ENCODE data around the gene CUX1.
"Not testable (repeated sequence)": the region's sequence is repeated elsewhere in the genome, so short reads cannot be mapped to it uniquely, and the experiment has no call there.

CUX1 gene

DNA sequence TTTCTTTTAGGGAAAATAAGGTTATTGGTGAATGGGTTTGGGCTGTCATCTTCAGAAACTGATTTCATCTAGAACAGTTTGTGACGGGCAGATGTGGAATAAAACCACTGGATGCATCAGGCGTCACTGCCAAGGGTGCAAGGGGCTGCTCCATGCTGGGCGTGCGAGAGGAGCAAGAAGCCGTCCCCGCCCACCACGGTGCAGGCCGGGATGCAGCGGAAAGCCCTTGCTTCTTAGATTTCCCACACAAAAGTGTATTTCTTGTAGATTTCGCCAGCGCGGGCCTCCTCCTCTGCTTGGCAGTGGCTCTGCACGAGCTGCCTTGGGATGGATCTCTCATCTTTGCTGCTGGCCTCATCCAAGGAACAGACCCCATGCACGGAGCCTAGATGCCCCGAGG lies 189.3 kb downstream of the CUX1 start:
- no peak for DNase-seq (ENCODE audit: low read depth in 3 of 3)

DNA sequence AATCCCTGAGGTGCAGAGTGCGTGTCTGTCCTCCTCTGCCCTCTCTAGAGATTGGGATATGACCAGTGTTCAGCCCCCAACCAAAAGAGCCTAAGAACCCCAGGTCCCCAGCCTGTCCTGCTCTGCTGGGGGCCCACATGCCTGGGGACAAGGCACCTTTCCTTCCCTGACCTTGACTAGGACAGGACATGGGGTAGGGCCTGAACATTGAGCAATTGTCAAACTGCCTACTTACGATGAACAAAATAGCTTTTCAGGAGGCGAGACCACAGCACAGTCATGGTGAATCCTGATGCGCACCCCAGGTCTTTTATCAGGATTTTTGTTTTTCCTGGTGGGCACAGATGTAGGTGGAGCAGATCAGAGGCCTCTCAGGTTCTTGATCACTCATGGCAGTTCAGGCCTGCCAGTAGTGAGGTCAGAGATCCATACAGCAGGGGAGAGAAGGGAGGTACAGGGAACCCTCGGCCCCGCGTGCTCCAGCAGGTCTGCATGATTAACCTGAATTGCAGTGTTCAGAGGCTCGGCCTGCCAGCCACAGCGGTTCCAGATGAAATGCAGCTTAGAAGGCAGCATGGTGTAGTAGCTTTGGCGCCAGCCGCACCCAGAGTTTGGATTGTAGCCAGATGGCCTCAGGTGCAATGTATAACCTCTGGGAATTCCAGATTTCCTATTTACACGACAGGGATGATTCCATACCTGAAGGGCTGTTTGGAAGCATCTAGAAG lies 191.3 kb downstream of the CUX1 start:
- no peak for DNase-seq (ENCODE audit: low read depth in 3 of 3)

DNA sequence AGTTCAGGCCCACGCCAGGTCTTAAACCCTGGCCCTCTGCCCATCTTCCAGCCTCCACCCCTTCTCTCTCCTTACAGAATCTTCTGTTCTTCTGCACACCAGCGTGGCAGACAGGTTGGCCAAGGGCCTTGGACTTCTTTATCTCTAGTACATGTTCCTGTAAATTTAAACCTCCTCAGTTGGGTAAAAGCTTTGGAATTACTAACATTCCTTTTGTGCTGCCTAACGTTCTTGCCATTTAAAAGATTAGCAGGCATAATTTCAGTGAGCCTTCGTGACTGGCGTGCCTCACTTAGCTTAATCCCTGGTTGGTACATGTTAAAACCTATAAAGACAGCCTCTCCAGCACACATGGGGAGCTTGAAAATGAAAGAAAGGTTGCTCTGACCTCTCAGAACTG lies 192.2 kb downstream of the CUX1 start:
- no peak for DNase-seq (ENCODE audit: low read depth in 3 of 3)

DNA sequence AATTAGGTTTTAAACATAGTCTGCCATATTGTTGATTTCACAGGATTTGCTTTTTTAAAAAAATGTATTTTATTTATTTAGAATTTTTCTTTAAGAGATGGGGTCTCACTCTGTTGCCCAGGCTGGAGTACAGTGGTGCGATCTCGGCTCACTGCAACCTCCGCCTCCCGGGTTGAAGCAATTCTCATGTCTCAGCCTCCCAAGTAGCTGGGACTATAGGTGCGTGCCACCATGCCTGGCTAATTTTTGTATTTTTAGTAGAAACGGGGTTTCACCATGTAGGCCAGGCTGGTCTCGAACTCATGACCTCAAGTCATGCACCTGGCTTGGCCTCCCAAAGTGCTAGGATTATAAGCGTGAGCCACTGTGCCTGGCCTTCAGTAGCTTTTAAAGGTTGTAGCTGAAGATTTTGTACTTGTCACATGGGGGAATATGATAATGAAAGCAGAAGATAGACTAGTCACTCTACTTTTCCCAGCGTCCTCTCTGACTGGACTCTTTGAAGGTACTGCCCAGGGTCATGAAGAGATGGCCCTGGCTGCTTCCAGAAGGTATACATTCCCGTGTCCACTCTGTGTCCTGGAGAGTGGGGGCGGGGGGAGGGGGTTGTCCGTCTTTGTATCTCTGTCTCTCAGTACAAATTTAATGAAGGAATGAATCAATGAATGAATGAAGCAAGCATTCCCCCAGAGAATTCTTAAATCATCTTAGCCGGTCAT lies 194.8 kb downstream of the CUX1 start:
- DNase-seq (ENCODE audit: low read depth in 3 of 3), result not testable (repeated sequence)

DNA sequence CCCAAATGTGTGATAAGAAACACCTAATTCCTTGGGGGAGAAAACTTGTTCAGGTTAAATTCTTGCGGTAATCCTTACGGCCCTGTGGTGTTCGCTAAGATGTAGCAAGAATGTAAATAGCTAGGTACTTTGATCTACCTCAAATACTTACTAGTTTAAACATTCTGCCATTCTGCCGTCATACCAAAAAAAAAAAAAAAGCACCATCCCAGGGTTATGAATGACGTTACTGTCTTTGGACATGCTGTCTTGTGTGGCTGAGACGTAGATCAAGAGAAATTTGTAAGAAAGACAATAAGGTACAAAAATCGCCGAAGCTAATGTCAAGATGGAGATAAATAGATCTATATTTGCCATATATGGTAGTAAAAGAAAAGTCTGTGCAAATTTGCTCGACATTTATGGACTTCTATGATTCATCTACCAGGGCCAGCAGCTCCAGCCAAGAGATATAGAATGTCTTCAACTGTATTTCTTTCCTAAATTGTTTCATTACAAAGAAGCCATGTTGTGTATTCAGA lies 195.6 kb downstream of the CUX1 start:
- no peak for DNase-seq (ENCODE audit: low read depth in 3 of 3)

DNA sequence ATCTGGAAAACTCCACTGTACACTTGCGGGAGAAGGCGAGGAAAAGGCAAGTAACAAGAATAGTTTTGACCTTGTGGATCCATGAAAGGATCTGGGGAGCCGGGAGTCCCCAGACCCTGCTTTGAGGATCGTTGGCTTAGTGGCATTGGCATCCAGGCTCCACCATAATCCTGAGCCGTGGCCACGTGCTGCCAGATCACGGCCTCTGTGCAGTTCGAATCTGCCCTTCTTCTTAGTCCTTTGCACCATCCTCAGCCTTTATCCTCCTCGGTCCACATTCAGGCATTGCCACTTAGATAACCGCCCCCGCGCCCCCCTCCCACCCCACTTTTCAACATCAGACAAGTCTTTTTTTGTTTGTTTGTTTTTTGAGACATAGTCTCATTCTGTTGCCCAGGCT lies 201.4 kb downstream of the CUX1 start:
- no peak for DNase-seq (ENCODE audit: low read depth in 3 of 3)

DNA sequence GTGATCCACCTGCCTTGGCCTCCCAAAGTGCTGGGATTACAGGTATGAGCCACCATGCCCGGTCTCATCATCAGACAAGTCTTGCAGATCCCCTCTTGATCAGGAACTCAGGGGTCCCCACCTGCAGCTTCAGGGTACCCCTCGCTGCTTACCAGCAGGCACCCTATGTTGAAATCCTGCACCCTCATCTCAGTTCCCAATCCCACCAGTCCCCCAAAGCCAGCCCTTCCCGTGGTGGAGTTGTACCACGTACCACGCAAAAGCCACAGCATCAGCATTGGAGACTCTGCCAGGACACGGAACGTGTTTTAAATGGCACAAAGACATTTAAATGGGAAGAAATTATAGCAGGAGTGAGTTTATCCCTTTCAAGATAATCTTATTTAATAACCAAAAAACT lies 202.0 kb downstream of the CUX1 start:
- no peak for DNase-seq (ENCODE audit: low read depth in 3 of 3)

DNA sequence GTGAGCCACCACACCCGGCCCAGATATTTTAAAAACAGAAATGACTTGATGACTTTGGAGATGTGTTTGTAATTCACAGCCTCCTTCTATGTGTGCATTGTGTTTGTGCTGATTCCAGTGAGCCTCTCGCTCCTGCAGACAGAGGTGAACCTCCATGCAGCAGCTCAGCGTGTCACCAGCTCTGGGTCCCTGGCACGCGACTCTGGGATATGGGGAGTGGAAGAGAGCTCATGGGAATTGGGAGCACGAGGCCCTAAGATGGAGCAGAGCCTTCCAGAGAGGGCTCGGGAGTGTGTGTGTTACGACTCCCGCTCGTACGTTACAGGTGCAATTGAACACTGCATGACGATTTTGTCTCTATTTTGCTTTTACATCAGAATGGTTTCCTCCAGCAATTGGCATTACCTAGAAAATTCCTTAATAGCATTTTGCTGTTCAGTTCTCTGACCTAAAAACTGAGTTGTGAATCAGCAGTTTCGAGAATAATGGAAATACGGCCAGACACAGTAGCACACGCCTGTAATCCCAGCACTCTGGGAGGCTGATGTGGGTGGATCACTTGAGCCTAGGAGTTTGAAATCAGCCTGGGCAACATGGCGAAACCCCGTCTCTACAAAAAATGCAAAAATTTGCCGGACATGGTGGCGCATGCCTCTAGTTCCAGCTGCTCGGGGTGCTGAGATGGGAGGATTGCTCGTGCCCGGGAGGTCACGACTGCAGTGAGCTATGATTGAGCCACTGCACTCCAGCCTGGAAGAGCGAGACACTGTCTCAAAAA lies 204.6 kb downstream of the CUX1 start:
- no peak for DNase-seq (ENCODE audit: low read depth in 3 of 3)

DNA sequence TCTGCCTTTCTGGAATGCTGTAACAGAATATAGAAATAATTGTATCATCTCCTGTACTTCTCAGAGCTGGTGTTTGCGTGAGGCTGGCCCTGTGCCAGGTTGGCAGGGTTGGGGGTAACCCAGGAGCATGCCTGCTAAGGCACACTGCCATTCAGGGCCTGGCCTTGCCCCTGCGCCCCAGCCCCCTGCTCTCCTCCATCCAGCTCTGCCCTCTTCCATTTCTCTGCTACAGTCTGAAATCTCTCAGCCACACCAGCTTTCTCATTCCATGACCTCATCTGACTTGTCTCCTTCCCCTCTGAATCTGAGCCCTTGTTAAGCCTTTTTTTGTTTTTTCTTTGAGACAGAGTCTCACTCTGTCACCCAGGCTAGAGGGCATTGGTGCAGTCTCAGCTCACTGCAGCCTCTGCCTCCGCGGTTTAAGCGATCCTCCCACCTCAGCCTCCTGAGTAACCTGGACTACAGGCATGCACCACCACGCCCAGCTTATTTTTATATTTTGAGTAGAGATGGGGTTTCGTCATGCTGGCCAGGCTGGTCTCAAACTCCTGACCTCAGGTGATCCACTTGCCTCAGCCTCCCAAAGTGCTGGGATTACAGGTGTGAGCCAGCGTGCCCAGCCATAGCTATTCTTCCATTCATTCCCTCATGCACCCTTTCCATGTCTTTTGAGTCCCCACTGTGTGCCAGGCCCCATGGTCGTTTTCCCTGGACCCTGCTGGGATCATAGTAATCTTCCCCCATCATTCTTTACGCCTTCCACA lies 206.8 kb downstream of the CUX1 start:
- no peak for DNase-seq (ENCODE audit: low read depth in 3 of 3)

DNA sequence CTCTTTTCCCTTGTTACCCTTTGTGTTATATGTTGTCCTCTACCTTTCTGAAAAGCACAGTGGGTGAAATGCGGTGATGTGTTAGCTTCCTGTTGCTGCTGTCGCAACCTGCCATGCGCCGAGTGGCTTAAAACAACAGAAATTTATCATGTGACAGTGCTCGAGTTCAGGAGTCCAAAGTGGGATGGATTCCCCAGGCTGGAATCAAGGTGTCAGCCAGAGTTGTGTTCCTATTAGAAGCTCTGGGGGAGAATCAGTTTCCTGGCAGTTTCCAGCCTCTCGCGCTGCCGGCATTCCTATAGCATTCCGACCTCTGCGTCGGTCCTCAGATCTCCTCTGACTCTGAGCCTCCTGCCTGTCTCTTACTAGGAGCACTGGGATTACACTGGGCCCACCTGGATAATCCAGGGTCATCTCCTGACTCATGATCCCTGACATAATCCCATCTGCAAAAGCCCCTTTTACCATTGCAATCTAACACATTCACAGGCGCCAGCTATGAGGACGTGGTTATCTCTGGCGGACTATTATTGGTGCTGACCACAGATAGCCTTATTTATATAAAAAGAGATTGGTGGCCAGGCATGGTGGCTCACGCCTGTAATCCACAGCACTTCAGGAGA lies 207.5 kb downstream of the CUX1 start:
- no peak for DNase-seq (ENCODE audit: low read depth in 3 of 3)

DNA sequence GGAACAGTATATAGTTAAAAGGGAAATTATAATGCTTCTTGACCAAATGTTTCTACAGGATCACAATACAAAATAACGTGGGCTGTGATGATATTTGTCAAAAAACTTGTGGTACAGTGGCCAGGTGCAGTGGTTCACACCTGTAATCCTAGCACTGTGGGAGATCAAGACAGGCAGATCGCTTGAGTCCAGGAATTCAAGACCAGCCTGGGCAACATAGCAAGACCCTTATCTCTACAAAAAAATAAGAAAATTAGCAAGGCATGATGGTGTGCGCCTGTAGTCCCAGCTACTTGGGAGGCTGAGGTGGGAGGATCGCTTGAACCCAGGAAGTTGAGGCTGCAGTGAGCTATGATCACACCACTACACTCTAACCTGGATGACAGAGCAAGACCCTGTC lies 208.4 kb downstream of the CUX1 start:
- not testable (repeated sequence) for DNase-seq (ENCODE audit: low read depth in 3 of 3)

DNA sequence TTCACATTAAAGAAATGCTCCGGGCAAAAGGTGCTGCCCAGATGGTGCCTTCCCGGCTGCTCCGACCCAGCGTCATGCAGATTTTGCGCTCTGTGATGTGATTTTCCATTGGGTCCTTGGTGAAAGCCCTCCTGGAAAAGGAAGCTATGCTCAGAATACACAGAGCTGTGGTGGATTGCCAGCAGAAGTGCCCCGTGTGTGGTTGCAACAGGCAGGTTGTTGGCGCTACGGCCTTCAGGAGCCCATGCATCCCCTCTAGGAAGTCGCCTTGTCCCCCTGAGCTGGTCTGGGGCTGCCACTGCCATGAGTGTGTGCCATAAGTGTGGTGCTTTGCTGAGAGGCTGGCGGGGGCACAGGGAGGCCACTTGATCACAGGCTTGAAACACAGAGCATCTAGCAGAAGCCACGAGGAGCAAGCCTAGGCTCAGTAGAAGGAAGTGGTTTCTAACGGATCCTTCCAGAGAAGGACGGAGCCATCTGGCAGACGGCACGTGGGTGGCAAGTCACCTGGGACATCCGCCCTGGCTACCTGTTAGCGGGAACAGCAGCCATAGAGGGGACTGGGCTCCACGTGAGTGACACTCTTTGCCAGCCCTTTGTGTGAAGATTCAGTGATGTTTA lies 210.9 kb downstream of the CUX1 start:
- peak in 1 of 3 experiments; percentile 3 for DNase-seq (ENCODE audit: low read depth in 3 of 3)

DNA sequence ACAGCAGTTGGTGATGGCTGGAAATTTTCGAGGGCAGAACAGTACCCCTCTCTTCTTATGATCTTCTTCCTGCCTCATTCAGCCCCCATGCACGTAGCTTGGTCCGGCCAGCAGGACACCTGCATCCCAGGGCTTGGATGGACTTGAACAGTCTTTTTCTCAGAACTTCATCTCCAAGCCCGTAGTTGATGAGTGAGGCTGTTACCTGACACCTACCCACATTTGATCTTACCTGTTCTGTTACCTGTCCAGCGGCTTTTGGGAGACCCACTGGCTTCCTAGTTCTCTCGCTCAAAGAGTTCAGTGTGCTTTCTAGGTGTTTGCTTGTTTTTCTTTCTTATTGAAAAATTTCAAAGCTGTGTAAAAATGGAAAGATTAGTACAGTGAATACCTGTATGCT lies 212.2 kb downstream of the CUX1 start:
- DNase-seq (ENCODE audit: low read depth in 3 of 3), result no peak

DNA sequence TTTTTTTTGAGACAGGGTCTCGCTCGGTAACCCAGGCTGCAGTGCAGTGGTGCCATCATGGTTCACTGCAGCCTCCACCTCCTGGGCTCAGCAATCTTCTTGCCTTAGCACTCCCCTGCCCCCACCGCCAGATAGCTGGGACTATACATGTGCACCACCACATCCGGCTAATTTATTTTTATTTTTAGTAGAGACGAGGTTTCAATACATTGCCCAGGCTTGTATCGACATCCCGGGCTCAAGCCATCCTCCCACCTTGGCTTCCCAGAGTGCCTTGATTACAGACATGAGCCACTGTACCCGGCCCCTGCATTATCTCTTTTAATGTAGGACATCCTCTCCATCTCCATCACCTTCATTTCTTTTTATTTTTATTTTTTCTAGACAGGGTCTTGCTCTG lies 213.3 kb downstream of the CUX1 start:
- DNase-seq (ENCODE audit: low read depth in 3 of 3), result no peak

DNA sequence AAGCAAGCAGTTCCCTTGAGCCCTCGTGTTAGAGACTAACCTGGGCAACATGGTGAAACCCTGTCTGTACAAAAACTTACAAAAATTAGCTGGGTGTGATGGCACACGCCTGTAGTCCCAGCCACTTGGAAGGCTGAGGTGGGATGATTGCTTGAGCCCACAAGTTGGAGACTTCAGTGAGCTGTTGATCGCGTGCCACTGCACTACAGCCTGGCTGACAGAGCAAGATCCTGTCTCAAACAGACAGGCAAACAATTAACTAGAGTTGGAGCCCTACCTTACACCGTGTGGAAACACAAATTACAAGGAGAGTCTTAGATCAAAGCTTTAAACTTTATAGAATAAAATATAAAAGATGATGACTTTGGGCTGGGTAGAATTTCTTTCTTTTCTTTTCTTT lies 219.5 kb downstream of the CUX1 start:
- DNase-seq (ENCODE audit: low read depth in 3 of 3), result no peak

DNA sequence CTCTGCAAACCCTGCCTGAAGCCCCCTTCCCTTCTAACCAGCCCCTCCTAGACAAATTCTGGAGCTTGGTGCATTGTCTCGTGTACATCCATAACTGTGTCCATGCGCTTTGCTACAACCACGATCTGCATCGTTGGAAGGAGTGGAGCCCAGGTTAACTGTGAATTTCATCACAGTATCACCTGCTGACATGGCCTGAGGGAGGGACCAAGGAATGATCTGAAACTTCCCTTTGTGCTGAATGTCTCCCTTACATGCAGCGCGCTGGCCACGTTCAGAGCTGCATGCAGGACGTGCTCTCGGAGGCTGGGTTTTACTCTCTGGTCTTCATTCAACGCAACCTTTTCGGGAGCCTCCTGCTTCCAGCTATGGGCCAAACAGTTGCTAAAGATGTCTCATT lies 222.3 kb downstream of the CUX1 start:
- no peak for DNase-seq (ENCODE audit: low read depth in 3 of 3)

DNA sequence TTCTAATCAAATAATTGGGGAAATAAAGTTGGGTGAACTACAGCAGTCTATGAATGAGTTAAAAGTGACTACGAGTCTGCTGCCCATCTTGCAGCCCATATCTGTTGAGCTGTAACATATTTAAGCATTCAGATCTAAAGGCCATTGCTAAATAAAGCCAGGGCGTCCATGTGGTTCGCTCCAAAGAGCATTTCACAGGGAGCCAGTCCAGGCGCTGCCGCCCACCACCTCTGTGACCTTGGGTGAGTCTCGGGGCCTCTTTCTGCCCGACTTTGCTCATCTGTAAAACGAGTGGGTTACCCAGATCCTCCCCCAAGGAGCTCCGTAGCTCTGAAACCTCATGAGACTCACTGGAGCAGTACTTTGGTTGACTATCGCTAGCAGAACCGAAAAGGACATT lies 223.1 kb downstream of the CUX1 start:
- DNase-seq (ENCODE audit: low read depth in 3 of 3), result no peak

DNA sequence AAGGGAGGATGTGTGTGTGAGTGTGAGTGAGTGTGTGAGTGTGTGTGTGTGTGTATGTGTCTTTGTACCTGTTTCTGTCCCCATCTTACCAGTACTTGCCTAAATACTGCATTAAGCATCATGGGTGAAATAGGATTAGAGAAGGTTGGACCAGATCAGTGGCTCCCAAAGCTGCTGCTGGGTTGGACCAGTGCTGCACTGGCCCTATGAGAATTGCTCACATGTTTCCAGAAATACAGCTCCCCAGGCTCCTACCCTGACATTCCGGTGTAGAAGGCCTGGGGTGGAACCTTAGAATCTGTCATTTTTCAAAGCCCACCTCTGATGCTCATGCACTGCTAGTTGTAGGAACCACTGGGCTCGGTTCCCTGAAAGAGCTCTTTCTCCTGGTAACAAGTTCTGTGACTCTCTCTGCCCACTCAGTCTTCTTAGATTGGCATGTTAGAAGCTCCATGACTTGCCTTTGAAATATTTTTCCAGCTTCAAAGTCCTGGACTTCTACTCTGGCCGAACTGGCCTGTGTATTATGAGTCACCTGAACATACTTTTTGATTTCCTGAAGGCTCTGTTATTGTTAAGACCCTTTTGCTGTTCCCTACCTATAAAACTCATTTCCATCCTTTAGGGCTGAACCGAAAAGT lies 224.7 kb downstream of the CUX1 start:
- no peak for DNase-seq (ENCODE audit: low read depth in 3 of 3)

DNA sequence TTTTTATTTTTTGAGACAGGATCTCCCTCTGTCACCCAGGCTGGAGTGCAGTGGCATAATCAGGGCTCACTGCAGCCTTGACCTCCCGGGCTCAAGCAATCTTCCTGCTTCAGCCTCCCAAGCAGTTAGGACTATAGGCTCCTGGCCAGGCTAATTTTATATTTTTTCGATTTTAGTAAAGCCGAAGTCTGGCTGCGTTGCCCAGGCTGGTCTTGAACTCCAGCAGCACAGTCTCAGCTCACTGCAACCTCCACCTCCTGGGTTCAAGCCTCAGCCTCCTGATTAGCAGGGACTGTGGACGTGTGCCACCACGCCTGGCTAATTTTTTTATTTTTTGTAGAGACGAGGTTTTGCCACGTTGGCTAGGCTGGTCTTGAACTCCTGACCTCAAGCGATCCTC lies 225.4 kb downstream of the CUX1 start:
- DNase-seq (ENCODE audit: low read depth in 3 of 3), result not testable (repeated sequence)

DNA sequence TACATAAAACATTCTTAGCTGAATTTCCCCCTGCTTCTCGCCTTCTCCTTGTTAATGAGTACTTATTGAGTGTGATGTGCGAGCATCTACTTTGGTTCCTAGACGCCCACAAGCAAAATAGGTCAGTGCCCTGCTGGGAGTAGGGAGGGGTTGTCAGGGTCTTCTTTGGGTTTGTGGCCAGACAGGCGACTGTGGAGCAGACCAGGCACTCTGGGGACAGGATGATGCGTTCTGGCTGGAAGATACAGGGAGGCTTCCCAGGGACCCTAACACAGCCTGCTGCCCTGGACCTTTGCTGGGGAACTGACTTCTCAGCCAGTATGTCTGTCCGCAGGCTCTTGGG lies 227.2 kb downstream of the CUX1 start:
- no peak for DNase-seq (ENCODE audit: low read depth in 3 of 3)
